SU-DHL-6 (cell line): Measurements from ENCODE around the gene TRIM38.

Experiments
- H2AFZ ChIP-seq: fragments of 200-600 bp; sonication (generic); 2 replicates; pipeline ENCODE4 v1.6.1; 2014; ENCODE audit warnings: low read depth, mild to moderate bottlenecking, moderate library complexity, mixed read lengths, antibody characterized with exemption, low read length; ENCODE audit not compliant: severe bottlenecking
- H3F3A ChIP-seq: fragments of 200-600 bp; shearing (Covaris generic); 2 replicates; pipeline ENCODE4 v1.6.0; 2016; ENCODE audit warnings: antibody characterized with exemption, mild to moderate bottlenecking; ENCODE audit not compliant: insufficient read depth
- H3K27ac ChIP-seq: fragments of 200-600 bp; sonication (generic); 2 replicates; pipeline ENCODE4 v1.5.1; 2016; ENCODE audit warnings: low read depth, mild to moderate bottlenecking, low read length, moderate library complexity, mixed read lengths
- H3K27me3 ChIP-seq: fragments of 200-600 bp; sonication (generic), shearing (Covaris generic); 2 replicates; pipeline ENCODE4 v1.6.0; 2014; ENCODE audit warnings: mild to moderate bottlenecking, low read length
- H3K36me3 ChIP-seq: fragments of 200-600 bp; sonication (generic); 2 replicates; pipeline ENCODE4 v1.6.1; 2014; ENCODE audit warnings: mild to moderate bottlenecking, low read length, mixed read lengths
- H3K4me2 ChIP-seq: fragments of 300-600, 200-600 bp; shearing (Covaris generic), sonication (generic); 2 replicates; pipeline ENCODE4 v1.6.0; 2014; ENCODE audit warnings: low read length, low read depth, mild to moderate bottlenecking; ENCODE audit not compliant: poor library complexity, severe bottlenecking
- H3K4me3 ChIP-seq: fragments of 200-600 bp; sonication (generic); 2 replicates; pipeline ENCODE4 v1.5.1; 2014; ENCODE audit warnings: antibody characterized with exemption, low read length, mild to moderate bottlenecking, mixed read lengths; ENCODE audit not compliant: insufficient read depth, poor library complexity, severe bottlenecking
- H3K79me2 ChIP-seq: fragments of 200-600 bp; sonication (generic); 2 replicates; pipeline ENCODE4 v1.6.1; 2014; ENCODE audit warnings: mild to moderate bottlenecking, low read length, moderate library complexity; ENCODE audit not compliant: insufficient read depth
- H3K9ac ChIP-seq: fragments of 200-600 bp; sonication (generic); 2 replicates; pipeline ENCODE4 v1.7.0; 2014; ENCODE audit warnings: mild to moderate bottlenecking, low read length
- H3K9me2 ChIP-seq: fragments of 200-600 bp; sonication (generic); replicated peaks from 2 replicates; pipeline ENCODE4 v1.6.1; 2014; ENCODE audit warnings: low read length; ENCODE audit not compliant: insufficient read depth
- H3K9me3 ChIP-seq: fragments of 200-600 bp; sonication (generic); 2 replicates; pipeline ENCODE4 v1.6.1; 2014; ENCODE audit warnings: low read length, mixed read lengths; ENCODE audit not compliant: insufficient read depth
- H4K20me1 ChIP-seq: fragments of 200-600 bp; sonication (generic); 2 replicates; pipeline ENCODE4 v1.6.1; 2014; ENCODE audit warnings: low read depth, mild to moderate bottlenecking, antibody characterized with exemption, low read length, moderate library complexity, mixed read lengths
- EZH2phosphoT487 ChIP-seq: fragments of 200-600 bp; sonication (generic), shearing (Covaris generic); conservative IDR thresholded peaks from 2 replicates; pipeline ENCODE4 v1.6.1; 2018; ENCODE audit warnings: mild to moderate bottlenecking, antibody characterized with exemption, low read length, moderate library complexity, mixed read lengths
- TF ChIP-seq, protein P1 (sequence below): fragments of 200-600 bp; sonication (generic); IDR thresholded peaks from one replicate; pipeline ENCODE4 v1.5.1; 2017; ENCODE audit warnings: antibody characterized with exemption, mild to moderate bottlenecking, low read length, moderate library complexity; ENCODE audit not compliant: insufficient read depth, poor library complexity, severe bottlenecking

Gene TRIM38

DNA sequence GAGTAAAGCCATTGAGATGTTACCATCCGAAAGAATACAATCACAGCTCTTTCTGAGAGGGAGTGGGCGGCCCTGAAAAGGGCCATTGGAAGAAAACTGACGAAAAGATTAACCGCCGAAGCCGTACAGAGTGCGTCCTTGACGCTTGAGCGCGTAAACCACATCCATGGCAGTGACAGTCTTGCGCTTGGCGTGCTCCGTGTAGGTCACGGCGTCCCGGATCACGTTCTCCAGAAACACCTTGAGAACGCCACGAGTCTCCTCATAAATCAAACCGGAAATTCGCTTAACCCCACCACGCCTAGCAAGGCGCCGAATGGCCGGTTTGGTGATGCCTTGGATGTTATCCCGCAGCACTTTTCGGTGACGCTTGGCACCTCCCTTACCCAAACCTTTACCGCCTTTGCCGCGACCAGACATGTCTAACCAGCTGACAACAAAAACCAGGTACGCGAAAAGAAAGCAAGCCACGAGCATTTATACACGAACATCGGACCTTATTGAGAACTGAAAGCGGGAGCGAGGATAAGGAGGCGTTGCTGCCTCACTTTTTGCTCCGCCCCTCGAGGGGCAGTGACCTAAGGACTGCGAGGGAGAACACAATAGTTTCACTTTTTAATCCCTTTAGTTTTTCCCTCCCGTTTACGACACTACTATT, 64.4 kb downstream of the TRIM38 start:
- H2AFZ ChIP-seq: peak overlapping the region; percentile 35
- no peak for TF ChIP-seq EZH2phosphoT487
- TF ChIP-seq, protein P1, sequence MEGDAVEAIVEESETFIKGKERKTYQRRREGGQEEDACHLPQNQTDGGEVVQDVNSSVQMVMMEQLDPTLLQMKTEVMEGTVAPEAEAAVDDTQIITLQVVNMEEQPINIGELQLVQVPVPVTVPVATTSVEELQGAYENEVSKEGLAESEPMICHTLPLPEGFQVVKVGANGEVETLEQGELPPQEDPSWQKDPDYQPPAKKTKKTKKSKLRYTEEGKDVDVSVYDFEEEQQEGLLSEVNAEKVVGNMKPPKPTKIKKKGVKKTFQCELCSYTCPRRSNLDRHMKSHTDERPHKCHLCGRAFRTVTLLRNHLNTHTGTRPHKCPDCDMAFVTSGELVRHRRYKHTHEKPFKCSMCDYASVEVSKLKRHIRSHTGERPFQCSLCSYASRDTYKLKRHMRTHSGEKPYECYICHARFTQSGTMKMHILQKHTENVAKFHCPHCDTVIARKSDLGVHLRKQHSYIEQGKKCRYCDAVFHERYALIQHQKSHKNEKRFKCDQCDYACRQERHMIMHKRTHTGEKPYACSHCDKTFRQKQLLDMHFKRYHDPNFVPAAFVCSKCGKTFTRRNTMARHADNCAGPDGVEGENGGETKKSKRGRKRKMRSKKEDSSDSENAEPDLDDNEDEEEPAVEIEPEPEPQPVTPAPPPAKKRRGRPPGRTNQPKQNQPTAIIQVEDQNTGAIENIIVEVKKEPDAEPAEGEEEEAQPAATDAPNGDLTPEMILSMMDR: no peak

DNA sequence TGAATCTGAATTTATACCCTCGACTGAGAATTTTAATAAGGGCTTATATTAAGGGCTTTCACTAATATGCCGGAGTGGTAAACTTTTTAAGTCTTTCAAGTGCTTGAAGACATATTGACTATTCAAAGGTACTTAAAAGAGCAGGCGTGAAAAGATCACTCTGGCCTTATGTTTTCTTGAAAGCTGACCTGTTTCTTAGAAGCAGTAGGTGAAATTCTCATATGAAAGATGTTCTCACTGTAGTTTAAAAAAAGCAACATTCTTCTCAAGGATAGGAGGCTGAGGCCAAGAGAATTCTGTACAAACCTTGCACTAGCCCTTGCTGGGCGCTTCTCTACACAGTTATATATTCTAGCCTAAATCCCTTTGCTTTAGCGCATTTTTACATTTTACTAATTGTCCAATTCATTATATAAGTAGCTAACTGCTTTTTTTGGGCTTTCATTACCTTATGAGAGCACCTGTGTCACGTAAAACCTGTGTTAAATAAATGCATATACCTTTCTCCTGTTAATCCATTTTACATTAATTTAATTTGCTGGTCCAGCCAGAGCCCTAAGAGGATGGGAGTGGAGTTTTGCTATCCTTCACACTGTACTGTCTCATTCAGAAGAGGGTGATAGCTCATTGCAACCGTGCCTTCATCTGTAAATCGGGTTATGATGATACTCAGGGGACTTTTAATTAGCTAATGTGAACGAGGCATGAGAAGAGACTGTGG, 65.0 kb downstream of the TRIM38 start:
- no peaks in the 10 kb centered on the region for H3K9me2 ChIP-seq
- no peaks in the 10 kb centered on the region for H3K79me2 ChIP-seq
- H3K36me3 ChIP-seq: no peaks in the 10 kb centered on the region
- peaks cover 76% of the 10 kb centered on the region for H3F3A ChIP-seq
- H3K27me3 ChIP-seq: no peaks in the 10 kb centered on the region
- TF ChIP-seq, protein P1: no peak
- no peak for TF ChIP-seq EZH2phosphoT487
- H3K9ac ChIP-seq: peak overlapping the region; percentile 64
- H3K4me3 ChIP-seq: peak overlapping the region; percentile 49
- no peaks in the 10 kb centered on the region for H3K9me3 ChIP-seq
- H4K20me1 ChIP-seq: no peaks in the 10 kb centered on the region
- H2AFZ ChIP-seq: peak overlapping the region; percentile 35
- peak overlapping the region; percentile 65 for H3K4me2 ChIP-seq
- H3K27ac ChIP-seq: peak overlapping the region; percentile 92

More for the DNA sequence above, 64.4 kb downstream of the TRIM38 start:
- Histone ChIP-seq H4K20me1 (no peaks in the 10 kb centered on the region), H3K27ac (peak overlapping the region; percentile 92), H3K4me2 (peak overlapping the region; percentile 65), H3K27me3 (no peaks in the 10 kb centered on the region), H3K36me3 (no peaks in the 10 kb centered on the region), H3F3A (peaks cover 77% of the 10 kb centered on the region), H3K4me3 (peak overlapping the region; percentile 49), H3K9me2 (no peaks in the 10 kb centered on the region), H3K9ac (peak overlapping the region; percentile 64), H3K79me2 (no peaks in the 10 kb centered on the region), H3K9me3 (no peaks in the 10 kb centered on the region)

DNA sequence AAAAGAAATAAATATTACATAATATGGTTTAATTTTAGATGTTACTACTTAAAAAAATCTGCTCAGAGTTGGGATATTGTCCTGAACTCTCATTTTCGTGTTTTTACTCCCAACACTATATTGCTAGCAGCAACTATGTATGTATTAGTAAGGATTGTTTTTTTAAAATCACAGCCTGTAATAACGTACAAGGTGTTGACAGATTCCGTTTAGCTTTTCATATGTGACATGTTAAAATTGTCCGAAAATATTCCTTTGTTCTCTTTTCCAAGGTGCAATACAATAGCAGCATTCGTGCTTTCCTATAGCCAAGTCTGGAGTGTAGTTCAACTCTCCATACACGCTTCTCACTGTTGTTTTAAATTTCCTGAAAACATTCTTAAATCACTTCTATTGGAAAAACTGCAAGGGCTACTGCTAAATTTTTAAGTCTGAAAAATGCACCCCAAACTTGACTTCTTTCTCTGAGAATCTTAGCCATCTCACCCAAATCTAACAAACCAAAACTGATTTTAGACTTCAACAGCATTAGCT, 65.7 kb downstream of the TRIM38 start:
- no peak for TF ChIP-seq EZH2phosphoT487
- TF ChIP-seq, protein P1: no peak
- Histone ChIP-seq H3F3A (peaks cover 76% of the 10 kb centered on the region), H3K4me3 (peak overlapping the region; percentile 49), H3K4me2 (peak overlapping the region; percentile 65), H3K27me3 (no peaks in the 10 kb centered on the region), H3K9me3 (no peaks in the 10 kb centered on the region), H3K27ac (peak overlapping the region; percentile 92), H3K79me2 (no peaks in the 10 kb centered on the region), H4K20me1 (no peaks in the 10 kb centered on the region), H2AFZ (peak overlapping the region; percentile 4), H3K9me2 (no peaks in the 10 kb centered on the region), H3K9ac (peak overlapping the region; percentile 64), H3K36me3 (no peaks in the 10 kb centered on the region)
